ENCODE data around the gene ARHGEF1.

DNA sequence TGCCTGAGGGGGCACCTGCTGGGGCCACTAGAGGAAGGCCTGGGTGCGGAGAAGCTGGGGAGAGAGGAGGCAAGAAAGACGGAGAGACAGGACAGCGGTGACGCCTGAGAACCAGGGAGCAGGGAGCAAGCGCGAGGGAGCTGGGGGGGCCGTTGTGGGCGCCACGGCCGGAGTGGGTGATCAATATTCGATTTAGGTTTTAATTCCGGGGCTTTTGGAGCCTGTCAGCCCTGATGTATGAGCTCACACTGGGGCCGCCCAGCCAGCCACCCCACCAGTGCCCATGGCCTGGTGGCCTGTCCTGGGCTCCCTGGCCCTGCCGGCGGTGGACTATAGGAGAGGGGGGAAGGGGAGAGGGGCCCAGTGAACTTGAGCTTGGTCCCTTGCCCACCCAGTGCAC lies 54.0 kb downstream of the ARHGEF1 start:
- TF ChIP-seq, protein P1, sequence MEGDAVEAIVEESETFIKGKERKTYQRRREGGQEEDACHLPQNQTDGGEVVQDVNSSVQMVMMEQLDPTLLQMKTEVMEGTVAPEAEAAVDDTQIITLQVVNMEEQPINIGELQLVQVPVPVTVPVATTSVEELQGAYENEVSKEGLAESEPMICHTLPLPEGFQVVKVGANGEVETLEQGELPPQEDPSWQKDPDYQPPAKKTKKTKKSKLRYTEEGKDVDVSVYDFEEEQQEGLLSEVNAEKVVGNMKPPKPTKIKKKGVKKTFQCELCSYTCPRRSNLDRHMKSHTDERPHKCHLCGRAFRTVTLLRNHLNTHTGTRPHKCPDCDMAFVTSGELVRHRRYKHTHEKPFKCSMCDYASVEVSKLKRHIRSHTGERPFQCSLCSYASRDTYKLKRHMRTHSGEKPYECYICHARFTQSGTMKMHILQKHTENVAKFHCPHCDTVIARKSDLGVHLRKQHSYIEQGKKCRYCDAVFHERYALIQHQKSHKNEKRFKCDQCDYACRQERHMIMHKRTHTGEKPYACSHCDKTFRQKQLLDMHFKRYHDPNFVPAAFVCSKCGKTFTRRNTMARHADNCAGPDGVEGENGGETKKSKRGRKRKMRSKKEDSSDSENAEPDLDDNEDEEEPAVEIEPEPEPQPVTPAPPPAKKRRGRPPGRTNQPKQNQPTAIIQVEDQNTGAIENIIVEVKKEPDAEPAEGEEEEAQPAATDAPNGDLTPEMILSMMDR (IDR thresholded peaks at IDR 0.05), result no peak
- TF ChIP-seq ZFX (IDR thresholded peaks at IDR 0.05; ENCODE audit: borderline replicate concordance), result no peak
